GM19240 (cell line): ENCODE results near the gene NINJ2.

Experiments used
- DNase-seq: peaks from one replicate; pipeline ENCODE4 v3.0.0; 2011; ENCODE audit warnings: low spot score; ENCODE audit not compliant: insufficient read length

The NINJ2 gene

GRCh38 chr12:535396-535795 lies 127.8 kb downstream of the NINJ2 start:
- no peak for DNase-seq

- no peak for DNase-seq
Observed at GRCh38 chr12:534216-534615, 129.0 kb downstream of the NINJ2 start.

GRCh38 chr12:533718-534117 lies 129.5 kb downstream of the NINJ2 start:
- no peak for DNase-seq

- no peak for DNase-seq
Observed at GRCh38 chr12:532908-533565, 130.2 kb downstream of the NINJ2 start.

GRCh38 chr12:531951-532585 lies 131.2 kb downstream of the NINJ2 start:
- DNase-seq, result no peak

GRCh38 chr12:530821-531220 lies 132.4 kb downstream of the NINJ2 start:
- DNase-seq, result no peak

- DNase-seq, result no peak
Observed at GRCh38 chr12:530308-530707, 132.9 kb downstream of the NINJ2 start.

- no peak for DNase-seq
Observed at GRCh38 chr12:527729-528128, 135.5 kb downstream of the NINJ2 start.

GRCh38 chr12:527241-527640 lies 136.0 kb downstream of the NINJ2 start:
- no peak for DNase-seq

GRCh38 chr12:526089-526488 lies 137.2 kb downstream of the NINJ2 start:
- no peak for DNase-seq

- no peak for DNase-seq
Observed at GRCh38 chr12:524167-524951, 138.9 kb downstream of the NINJ2 start.

GRCh38 chr12:522692-523378 lies 140.4 kb downstream of the NINJ2 start:
- no peak for DNase-seq

GRCh38 chr12:520119-520518 lies 143.1 kb downstream of the NINJ2 start:
- DNase-seq, result no peak

- no peak for DNase-seq
Observed at GRCh38 chr12:517538-517937, 145.7 kb downstream of the NINJ2 start.
